GM12878 (cell line): ENCODE results near the gene REXO1.

Source experiments
- CHD1 ChIP-seq: IDR thresholded peaks from 2 replicates; pipeline ENCODE4 v1.6.1; 2012; ENCODE audit warnings: low read depth, low read length, improper control_type of control experiment
- EP300 ChIP-seq, 2 experiments: fragments of 150-350 bp in 1 of 2; IDR thresholded peaks; 2 replicates each; pipeline ENCODE4 v1.6.1; 2011 to 2012; ENCODE audit warnings: low read depth in 2 of 2, low read length in 2 of 2, borderline replicate concordance in 1 of 2, improper control_type of control experiment in 1 of 2, inconsistent platforms in 1 of 2; ENCODE audit not compliant: control insufficient read depth in 1 of 2
- EZH2 ChIP-seq: IDR thresholded peaks from 2 replicates; pipeline ENCODE4 v1.6.1; 2012; ENCODE audit warnings: low read depth, mild to moderate bottlenecking, control low read depth, inconsistent platforms, low read length, borderline replicate concordance; ENCODE audit not compliant: control insufficient read depth
- JUND ChIP-seq: IDR thresholded peaks from 2 replicates; pipeline ENCODE4 v1.6.1; 2012; ENCODE audit warnings: low read depth, mild to moderate bottlenecking, low read length, improper control_type of control experiment, moderate library complexity
- POLR2A ChIP-seq: IDR thresholded peaks from 2 replicates; pipeline ENCODE4 v1.6.1; 2011; ENCODE audit warnings: low read depth, mild to moderate bottlenecking, low read length
- SMC3 ChIP-seq: IDR thresholded peaks from 2 replicates; pipeline ENCODE4 v1.6.1; 2011; ENCODE audit warnings: low read length, improper control_type of control experiment, borderline replicate concordance
- ZNF217 ChIP-seq: fragments of 450-650 bp; IDR thresholded peaks from 2 replicates; pipeline ENCODE4 v1.6.1; 2017; ENCODE audit warnings: antibody characterized with exemption, mild to moderate bottlenecking
- ZZZ3 ChIP-seq: IDR thresholded peaks from 2 replicates; pipeline ENCODE4 v1.6.1; 2011; ENCODE audit warnings: low read depth; ENCODE audit not compliant: control insufficient read depth, insufficient read length
- TF ChIP-seq, protein P1 (sequence below), 3 experiments: IDR thresholded peaks in 2 of 3; conservative IDR thresholded peaks in 1 of 3; 2 replicates each; pipeline ENCODE4 v1.5.1; 2011; ENCODE audit warnings: low read depth in 3 of 3, low read length in 3 of 3, mild to moderate bottlenecking in 3 of 3, control low read depth in 2 of 3, moderate library complexity in 2 of 3, inconsistent platforms in 1 of 3, mixed read lengths in 1 of 3; ENCODE audit not compliant: control insufficient read depth in 2 of 3, insufficient read depth in 1 of 3; ENCODE audit errors: extremely low read depth in 1 of 3
- TF ChIP-seq, protein P2 (sequence below): IDR thresholded peaks from 2 replicates; pipeline ENCODE4 v1.6.1; 2011; ENCODE audit warnings: low read depth, low read length, improper control_type of control experiment, borderline replicate concordance
- TF ChIP-seq, protein P3 (sequence below): IDR thresholded peaks from 2 replicates; pipeline ENCODE4 v1.6.1; 2011; ENCODE audit warnings: low read depth, mild to moderate bottlenecking, low read length, moderate library complexity, borderline replicate concordance; ENCODE audit errors: extremely low read depth
- TF ChIP-seq, protein P4 (sequence below): IDR thresholded peaks from 2 replicates; pipeline ENCODE4 v1.6.1; 2012; ENCODE audit warnings: low read depth, low read length, improper control_type of control experiment

DNA sequence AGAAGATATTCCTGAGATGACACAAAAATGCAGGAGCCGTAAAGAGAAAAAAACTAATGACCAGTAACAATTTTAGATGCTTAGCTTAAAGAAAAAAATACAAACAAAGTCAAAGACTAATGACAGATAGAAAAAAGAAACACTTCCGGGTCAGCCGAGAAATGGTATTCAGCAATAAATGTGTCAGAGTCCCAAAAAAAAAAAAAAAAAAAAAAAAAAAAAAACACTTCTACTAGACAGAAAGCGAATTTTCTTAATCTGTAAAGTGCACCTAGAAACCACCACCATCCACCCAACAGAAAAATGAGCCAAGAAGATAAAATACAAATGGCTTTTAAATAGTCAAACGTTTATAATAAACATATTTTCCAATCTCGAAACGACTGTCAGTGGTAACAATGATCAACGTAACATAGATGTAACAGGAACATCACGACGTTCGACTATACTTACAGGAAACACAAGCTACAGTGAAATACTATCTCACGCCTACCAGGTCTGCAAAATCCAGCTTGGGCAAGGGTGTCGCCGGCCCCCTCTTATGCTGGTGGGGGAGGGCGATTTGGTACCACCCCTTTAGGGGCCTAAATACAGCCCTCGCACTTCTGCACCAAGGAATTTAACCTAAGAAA is 26.4 kb upstream of the REXO1 start:
- TF ChIP-seq, protein P1, sequence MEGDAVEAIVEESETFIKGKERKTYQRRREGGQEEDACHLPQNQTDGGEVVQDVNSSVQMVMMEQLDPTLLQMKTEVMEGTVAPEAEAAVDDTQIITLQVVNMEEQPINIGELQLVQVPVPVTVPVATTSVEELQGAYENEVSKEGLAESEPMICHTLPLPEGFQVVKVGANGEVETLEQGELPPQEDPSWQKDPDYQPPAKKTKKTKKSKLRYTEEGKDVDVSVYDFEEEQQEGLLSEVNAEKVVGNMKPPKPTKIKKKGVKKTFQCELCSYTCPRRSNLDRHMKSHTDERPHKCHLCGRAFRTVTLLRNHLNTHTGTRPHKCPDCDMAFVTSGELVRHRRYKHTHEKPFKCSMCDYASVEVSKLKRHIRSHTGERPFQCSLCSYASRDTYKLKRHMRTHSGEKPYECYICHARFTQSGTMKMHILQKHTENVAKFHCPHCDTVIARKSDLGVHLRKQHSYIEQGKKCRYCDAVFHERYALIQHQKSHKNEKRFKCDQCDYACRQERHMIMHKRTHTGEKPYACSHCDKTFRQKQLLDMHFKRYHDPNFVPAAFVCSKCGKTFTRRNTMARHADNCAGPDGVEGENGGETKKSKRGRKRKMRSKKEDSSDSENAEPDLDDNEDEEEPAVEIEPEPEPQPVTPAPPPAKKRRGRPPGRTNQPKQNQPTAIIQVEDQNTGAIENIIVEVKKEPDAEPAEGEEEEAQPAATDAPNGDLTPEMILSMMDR (IDR thresholded peaks at IDR 0.05 in 2 of 3, conservative IDR thresholded peaks at IDR 0.05 in 1 of 3; ENCODE audit: control insufficient read depth in 2 of 3, extremely low read depth in 1 of 3, insufficient read depth in 1 of 3, low read depth in 3 of 3, low read length in 3 of 3): no peak
- no peak for TF ChIP-seq CHD1
- TF ChIP-seq, protein P2, sequence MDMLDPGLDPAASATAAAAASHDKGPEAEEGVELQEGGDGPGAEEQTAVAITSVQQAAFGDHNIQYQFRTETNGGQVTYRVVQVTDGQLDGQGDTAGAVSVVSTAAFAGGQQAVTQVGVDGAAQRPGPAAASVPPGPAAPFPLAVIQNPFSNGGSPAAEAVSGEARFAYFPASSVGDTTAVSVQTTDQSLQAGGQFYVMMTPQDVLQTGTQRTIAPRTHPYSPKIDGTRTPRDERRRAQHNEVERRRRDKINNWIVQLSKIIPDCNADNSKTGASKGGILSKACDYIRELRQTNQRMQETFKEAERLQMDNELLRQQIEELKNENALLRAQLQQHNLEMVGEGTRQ: no peak
- TF ChIP-seq POLR2A: no peak
- TF ChIP-seq EZH2: no peak
- TF ChIP-seq EP300 (IDR thresholded peaks at IDR 0.05; ENCODE audit: borderline replicate concordance in 1 of 2, control insufficient read depth in 1 of 2, low read depth in 2 of 2, low read length in 2 of 2): no peak
- TF ChIP-seq, protein P3, sequence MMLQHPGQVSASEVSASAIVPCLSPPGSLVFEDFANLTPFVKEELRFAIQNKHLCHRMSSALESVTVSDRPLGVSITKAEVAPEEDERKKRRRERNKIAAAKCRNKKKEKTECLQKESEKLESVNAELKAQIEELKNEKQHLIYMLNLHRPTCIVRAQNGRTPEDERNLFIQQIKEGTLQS: no peak
- TF ChIP-seq SMC3: no peak
- TF ChIP-seq ZNF217: no peak
- TF ChIP-seq, protein P4, sequence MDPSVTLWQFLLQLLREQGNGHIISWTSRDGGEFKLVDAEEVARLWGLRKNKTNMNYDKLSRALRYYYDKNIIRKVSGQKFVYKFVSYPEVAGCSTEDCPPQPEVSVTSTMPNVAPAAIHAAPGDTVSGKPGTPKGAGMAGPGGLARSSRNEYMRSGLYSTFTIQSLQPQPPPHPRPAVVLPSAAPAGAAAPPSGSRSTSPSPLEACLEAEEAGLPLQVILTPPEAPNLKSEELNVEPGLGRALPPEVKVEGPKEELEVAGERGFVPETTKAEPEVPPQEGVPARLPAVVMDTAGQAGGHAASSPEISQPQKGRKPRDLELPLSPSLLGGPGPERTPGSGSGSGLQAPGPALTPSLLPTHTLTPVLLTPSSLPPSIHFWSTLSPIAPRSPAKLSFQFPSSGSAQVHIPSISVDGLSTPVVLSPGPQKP: no peak
- TF ChIP-seq JUND: no peak
- TF ChIP-seq ZZZ3: no peak
